Measurements from ENCODE around the gene MYO9B.

MYO9B gene

DNA sequence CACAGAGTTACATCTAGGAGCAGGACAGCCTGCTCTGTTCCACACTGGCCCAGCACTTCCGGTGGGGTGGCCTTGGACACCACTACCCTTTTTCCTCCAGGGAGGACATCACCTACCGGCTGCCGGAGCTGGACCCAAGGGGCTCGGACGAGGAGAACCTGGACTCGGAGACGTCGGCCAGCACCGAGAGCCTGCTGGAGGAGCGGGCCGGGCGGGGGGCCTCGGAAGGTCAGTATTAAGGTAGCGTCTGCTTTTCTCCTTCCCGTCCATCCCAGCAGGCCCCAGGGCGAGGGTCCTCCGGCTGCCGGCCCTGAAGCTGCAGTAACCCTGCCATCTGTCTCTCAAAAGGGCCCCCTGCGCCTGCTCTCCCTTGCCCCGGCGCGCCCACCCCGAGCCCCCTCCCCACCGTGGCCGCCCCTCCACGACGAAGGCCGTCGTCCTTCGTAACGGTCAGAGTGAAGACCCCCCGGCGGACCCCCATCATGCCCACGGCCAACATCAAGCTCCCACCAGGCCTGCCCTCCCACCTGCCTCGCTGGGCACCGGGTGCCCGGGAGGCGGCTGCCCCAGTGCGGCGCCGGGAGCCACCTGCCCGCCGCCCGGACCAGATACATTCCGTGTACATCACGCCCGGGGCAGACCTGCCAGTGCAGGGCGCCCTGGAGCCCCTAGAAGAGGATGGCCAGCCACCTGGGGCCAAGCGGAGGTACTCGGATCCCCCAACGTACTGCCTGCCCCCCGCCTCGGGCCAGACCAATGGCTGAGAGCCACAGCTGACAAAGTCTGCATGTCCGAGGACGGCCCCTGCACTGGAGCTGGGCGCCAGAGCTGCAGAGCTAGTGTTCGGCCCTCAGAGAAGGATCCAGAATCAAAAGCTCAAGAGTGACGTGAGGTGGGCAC lies 136.2 kb downstream of the MYO9B start:
- H3K27me3 ChIP-seq (replicated peaks; ENCODE audit: control insufficient read depth, insufficient read depth, low read length), result no peaks in the 10 kb centered on the region
- no peak for TF ChIP-seq CTCF (IDR thresholded peaks at IDR 0.05; ENCODE audit: insufficient read depth, low read length, poor library complexity, severe bottlenecking)
- DNase-seq (ENCODE audit: extremely low read depth, insufficient read length), result no peak
- H3K36me3 ChIP-seq (ENCODE audit: control insufficient read depth, insufficient read depth, low read length), result peaks cover 30% of the 10 kb centered on the region
- H3K4me3 ChIP-seq (replicated peaks; ENCODE audit: low read depth, low read length), result no peak overlapping the region

DNA sequence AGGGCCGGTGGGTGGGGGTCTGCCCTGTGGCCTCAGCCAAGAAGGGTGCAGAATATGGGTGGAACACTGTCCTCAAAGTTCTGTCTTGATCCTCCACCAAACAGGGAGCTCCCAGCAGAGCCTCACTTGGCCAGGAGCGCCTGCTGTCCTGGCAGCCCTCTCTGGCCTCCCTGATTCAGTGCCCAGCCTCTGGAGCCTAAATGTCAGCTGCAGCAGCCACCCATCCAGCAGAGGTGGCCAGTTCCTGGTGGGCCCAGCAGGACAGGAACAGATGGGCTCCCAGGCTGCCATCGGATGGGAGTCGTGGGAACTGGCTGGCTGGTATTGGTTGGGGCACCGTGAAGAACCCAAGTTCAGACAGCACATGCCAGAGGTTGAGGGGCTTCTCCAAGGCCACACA lies 137.8 kb downstream of the MYO9B start:
- H3K27me3 ChIP-seq (replicated peaks; ENCODE audit: control insufficient read depth, insufficient read depth, low read length), result no peaks in the 10 kb centered on the region
- no peak for TF ChIP-seq CTCF (IDR thresholded peaks at IDR 0.05; ENCODE audit: insufficient read depth, low read length, poor library complexity, severe bottlenecking)
- no peak for DNase-seq (ENCODE audit: extremely low read depth, insufficient read length)
- H3K4me3 ChIP-seq (replicated peaks; ENCODE audit: low read depth, low read length), result no peak overlapping the region
- peaks cover 30% of the 10 kb centered on the region for H3K36me3 ChIP-seq (ENCODE audit: control insufficient read depth, insufficient read depth, low read length)

GRCh38 chr19:17214508-17215126 lies 139.0 kb downstream of the MYO9B start:
- TF ChIP-seq CTCF (IDR thresholded peaks at IDR 0.05; ENCODE audit: insufficient read depth, low read length, poor library complexity, severe bottlenecking), result no peak
- peaks cover 29% of the 10 kb centered on the region for H3K36me3 ChIP-seq (ENCODE audit: control insufficient read depth, insufficient read depth, low read length)
- DNase-seq (ENCODE audit: extremely low read depth, insufficient read length), result no peak

DNA sequence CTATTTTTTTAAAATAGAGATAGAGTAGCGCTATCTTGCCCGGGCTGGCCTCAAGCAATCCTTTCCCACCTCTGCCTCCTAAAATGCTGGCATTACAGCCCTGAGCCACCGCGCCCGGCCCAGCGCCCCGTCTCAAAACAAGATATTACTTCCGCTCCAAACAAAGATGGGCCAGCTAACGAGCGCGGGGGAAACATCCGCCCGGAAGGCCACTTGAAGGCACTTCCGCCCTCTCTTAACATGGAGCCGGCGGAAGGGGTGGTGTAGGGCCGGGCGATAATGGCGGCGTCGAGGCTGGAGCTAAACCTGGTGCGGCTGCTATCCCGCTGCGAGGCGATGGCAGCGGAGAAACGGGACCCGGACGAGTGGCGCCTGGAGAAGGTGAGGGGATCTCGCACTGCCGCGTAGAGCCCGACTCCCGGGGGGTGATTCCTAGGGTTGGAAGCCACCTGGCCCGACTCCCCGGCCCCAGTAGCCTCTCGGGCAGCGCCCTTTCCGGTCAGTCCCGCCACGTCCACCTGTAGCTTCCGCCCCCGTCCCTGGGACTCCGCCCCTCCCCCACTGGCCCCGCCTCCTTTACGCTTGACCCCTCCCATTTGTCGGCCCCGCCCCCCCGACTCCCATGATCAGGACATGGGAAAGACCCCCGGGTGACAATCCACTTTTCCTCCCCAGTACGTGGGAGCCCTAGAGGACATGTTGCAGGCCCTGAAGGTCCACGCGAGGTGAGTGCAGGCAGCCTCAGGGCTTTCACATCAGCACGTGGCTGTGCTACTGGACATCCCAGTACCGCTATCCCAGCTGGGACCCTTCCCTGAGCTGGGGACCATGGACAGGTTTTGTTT lies 139.8 kb downstream of the MYO9B start, which contains the start of gene USE1:
TSS of gene USE1 (plus strand) at position 231 of the 845 bp plus-strand sequence. CDS start at position 280, 49 bp downstream.
- TF ChIP-seq CTCF (IDR thresholded peaks at IDR 0.05; ENCODE audit: insufficient read depth, low read length, poor library complexity, severe bottlenecking), result no peak
- Histone ChIP-seq H3K27me3 (replicated peaks; ENCODE audit: control insufficient read depth, insufficient read depth, low read length) (no peaks in the 10 kb centered on the region), H3K4me3 (replicated peaks; ENCODE audit: low read depth, low read length) (peak within 1 kb of the TSS; percentile 80), H3K36me3 (ENCODE audit: control insufficient read depth, insufficient read depth, low read length) (peaks cover 25% of the 10 kb centered on the region)
- peak; percentile 88 for DNase-seq (ENCODE audit: extremely low read depth, insufficient read length)

More at GRCh38 chr19:17214508-17215126, 139.0 kb downstream of the MYO9B start:
- Histone ChIP-seq H3K4me3 (replicated peaks; ENCODE audit: low read depth, low read length) (peak overlapping the region; percentile 80), H3K27me3 (replicated peaks; ENCODE audit: control insufficient read depth, insufficient read depth, low read length) (no peaks in the 10 kb centered on the region)

- TF ChIP-seq CTCF (IDR thresholded peaks at IDR 0.05; ENCODE audit: insufficient read depth, low read length, poor library complexity, severe bottlenecking), result no peak
- H3K27me3 ChIP-seq (replicated peaks; ENCODE audit: control insufficient read depth, insufficient read depth, low read length), result no peaks in the 10 kb centered on the region
- DNase-seq (ENCODE audit: extremely low read depth, insufficient read length), result no peak
- peak overlapping the region; percentile 80 for H3K4me3 ChIP-seq (replicated peaks; ENCODE audit: low read depth, low read length)
- H3K36me3 ChIP-seq (ENCODE audit: control insufficient read depth, insufficient read depth, low read length), result peaks cover 23% of the 10 kb centered on the region
Measured at GRCh38 chr19:17216058-17216670, 140.6 kb downstream of the MYO9B start.
